DMS79 treated with DMSO at 0.1 percent for 48 hours (cell line): ENCODE results near the gene MEF2A.

Source experiments
- DNase-seq: peaks from one replicate; lab custom pipeline; 2025; lab: John Stamatoyannopoulos, UW

MEF2A gene

DNA sequence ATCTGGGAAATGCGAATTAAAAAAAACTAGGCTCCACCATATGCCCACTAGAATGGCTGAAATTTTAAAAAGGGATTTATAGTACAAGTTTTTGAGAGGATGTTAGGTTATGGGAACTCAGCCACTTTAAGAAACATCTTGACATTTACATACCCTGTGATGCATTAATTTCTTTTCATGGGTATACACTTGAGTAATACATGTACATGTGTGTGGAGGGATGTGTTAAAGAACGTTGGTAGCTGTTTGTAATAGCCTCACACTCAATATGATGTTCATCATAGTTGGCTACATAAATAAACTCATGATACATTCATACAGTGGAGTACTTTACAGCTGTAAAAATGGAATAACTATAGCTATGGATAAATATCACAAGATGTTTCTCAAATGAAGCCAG, 40.9 kb downstream of the MEF2A start:
- no peak for DNase-seq

- no peak for DNase-seq
Observed at GRCh38 chr15:99613481-99613880, 47.7 kb downstream of the MEF2A start.

GRCh38 chr15:99613887-99614647, 48.3 kb downstream of the MEF2A start:
- no peak for DNase-seq

GRCh38 chr15:99614749-99615288, 49.0 kb downstream of the MEF2A start:
- no peak for DNase-seq

- DNase-seq, result no peak
Observed at GRCh38 chr15:99615460-99615859, 49.7 kb downstream of the MEF2A start.

DNA sequence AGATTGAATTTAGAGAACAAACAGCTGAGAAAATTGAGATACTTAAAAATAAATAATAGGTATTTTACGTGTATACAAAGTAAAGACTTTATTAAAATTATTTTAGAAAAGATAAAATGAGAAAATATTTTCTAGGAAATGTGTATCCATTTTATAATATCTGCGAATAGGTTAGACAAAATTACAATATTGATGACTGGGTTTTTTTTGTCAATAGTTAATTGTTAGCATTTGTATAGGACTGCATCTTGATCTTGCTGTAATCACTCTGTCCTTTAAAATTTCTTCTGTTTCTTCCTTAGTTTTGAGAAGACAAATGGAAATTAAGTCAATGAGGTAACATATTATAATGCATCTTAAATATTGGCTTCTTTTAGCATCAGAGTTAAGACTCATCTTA, 50.3 kb downstream of the MEF2A start:
- no peak for DNase-seq

- no peak for DNase-seq
Observed at GRCh38 chr15:99616773-99617342, 51.1 kb downstream of the MEF2A start.

GRCh38 chr15:99618941-99619411, 53.2 kb downstream of the MEF2A start:
- DNase-seq, result no peak

GRCh38 chr15:99619712-99620111, 53.9 kb downstream of the MEF2A start:
- DNase-seq, result no peak

DNA sequence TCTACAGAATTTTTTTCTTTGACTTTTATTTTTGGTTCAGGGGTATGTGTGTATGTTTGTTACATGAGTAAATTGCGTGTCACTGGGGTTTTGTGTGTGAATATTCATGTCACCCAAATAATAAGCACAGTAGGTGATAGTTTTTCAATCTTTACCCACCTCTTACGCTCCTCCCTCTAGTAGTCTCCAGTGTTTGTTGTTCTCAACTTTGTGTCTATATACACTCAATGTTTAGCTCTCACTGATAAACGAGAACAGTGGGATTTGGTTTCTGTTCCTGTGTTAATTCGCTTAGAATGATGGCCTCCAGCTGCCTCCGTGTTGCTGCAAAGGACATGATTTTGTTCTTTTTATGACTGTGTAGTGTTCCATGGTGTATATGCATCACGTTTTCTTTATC, 54.4 kb downstream of the MEF2A start:
- no peak for DNase-seq

GRCh38 chr15:99621767-99622166, 56.0 kb downstream of the MEF2A start:
- DNase-seq, result no peak

- no peak for DNase-seq
Observed at GRCh38 chr15:99628374-99629001, 62.7 kb downstream of the MEF2A start.

- no peak for DNase-seq
Observed at GRCh38 chr15:99630607-99631131, 64.9 kb downstream of the MEF2A start.

DNA sequence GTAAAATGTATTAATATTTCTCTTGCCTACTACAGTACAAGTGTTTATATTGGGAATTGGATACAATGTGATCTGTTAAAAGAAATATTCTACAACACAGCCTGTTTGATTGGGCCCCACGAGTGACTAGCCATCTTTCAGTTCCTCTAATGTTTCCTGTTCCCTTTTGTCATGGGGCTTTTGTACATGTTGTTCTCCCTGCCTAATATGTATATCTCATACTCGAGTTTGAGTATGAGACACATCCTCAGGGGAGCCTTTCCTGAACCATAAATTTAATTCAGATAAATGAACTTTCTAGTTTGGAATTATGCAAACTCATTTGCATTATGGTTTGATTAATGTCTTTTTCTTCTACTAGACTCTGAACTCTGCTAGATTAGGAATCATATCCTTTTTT, 65.5 kb downstream of the MEF2A start:
- no peak for DNase-seq

DNA sequence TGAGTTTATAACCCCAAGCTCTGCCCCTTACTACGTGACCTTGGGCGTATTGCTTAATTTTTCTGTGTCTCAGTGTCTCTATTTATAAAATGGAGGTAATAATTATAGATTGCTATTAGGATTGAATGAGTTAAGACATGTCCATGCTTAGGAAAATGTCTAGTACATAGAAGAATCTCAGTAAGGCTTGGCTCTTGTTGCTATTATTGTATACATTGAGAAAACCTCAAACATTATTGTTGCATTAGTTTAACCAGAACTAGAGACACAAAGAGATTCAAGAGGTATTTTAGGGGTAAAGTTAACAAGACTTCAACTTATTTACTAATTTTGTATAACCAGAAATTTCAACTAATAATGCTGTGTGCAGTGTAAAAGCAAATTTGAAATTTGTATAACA, 66.7 kb downstream of the MEF2A start:
- no peak for DNase-seq

- no peak for DNase-seq
Observed at GRCh38 chr15:99633655-99634054, 67.9 kb downstream of the MEF2A start.

- no peak for DNase-seq
Observed at GRCh38 chr15:99634576-99634975, 68.8 kb downstream of the MEF2A start.

GRCh38 chr15:99635145-99635544, 69.4 kb downstream of the MEF2A start:
- no peak for DNase-seq

DNA sequence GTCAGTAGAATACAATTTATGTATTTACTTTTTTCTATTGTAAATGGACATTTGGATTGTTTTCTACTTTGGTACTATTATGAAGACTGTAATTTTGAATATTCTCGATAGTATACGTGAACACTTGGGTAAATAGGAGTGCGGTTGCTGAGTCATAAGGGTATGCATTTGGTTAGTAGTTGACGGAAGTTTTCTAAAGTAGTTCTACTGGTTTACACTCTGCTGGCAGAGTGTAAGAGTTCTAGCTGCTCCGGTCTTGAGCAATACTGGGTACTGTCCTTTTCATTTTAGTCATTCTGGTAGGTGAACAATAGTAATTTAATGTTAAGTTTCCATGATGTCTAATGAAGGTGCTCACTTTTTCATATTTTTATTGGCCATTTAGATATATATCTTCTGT, 70.0 kb downstream of the MEF2A start:
- no peak for DNase-seq

DNA sequence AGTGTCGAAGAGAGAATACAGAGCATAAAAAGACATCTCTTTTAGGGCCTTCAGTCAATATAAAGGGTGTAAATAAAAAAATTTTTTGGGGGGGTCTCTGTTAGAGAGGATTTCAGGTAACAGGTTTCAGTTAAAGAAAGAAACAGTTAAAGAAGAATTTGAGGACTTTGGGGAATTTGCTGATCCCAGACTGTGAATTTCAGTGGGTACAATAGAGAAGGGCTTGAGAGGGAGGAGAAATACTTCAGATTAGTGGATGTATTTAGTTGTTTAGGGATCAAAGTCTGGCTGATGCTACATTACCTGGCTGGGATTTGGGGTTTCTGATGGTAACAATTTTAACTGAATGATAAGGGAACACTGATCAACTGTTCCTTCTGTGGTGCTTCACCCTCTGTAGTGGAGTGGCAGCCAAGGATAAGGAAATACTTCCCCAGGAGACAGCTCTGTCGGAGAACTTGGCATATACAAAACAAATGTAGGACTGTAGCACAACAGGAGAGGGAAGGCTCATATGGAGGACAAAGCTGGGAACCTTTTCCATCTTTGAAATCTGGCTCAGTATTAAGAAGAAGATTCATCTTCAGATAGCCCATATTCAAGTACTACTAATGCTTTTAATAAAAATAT, 79.2 kb downstream of the MEF2A start:
- DNase-seq, result no peak

GRCh38 chr15:99645543-99645935, 79.8 kb downstream of the MEF2A start:
- DNase-seq, result no peak

- DNase-seq, result no peak
Observed at GRCh38 chr15:99645951-99646350, 80.2 kb downstream of the MEF2A start.
